GM18861 (cell line): Measurements from ENCODE around the gene NEUROG2.

Source experiments
- ATAC-seq: cut with Tn5 transposase; IDR thresholded peaks from one replicate; pipeline ENCODE4 v1.9.1; 2021; ENCODE audit not compliant: unreplicated experiment

Gene NEUROG2

GRCh38 chr4:112521123-112522023 is 5.4 kb upstream of the NEUROG2 start:
- ATAC-seq: no peak

- ATAC-seq: no peak
Observed at GRCh38 chr4:112520598-112521122, 4.7 kb upstream of the NEUROG2 start.

GRCh38 chr4:112519689-112520597 is 4.0 kb upstream of the NEUROG2 start:
- ATAC-seq: no peak

- ATAC-seq: no peak
Observed at GRCh38 chr4:112518675-112519074, 2.7 kb upstream of the NEUROG2 start.

GRCh38 chr4:112517911-112518310 is 1.9 kb upstream of the NEUROG2 start:
- no peak for ATAC-seq

GRCh38 chr4:112517067-112517634 is 1.2 kb upstream of the NEUROG2 start:
- ATAC-seq: peak; percentile 38

- ATAC-seq: peak; percentile 32
Observed at GRCh38 chr4:112516471-112517066, 589 bp upstream of the NEUROG2 start.

- ATAC-seq: peak; percentile 25
Observed at GRCh38 chr4:112515198-112516065, 548 bp downstream of the NEUROG2 start.

- ATAC-seq: no peak
Observed at GRCh38 chr4:112514647-112515197, 1.3 kb downstream of the NEUROG2 start.

GRCh38 chr4:112513971-112514646 is 1.9 kb downstream of the NEUROG2 start:
- ATAC-seq: peak; percentile 14

GRCh38 chr4:112511803-112512118 is 4.2 kb downstream of the NEUROG2 start:
- no peak for ATAC-seq

GRCh38 chr4:112511093-112511802 is 4.7 kb downstream of the NEUROG2 start:
- no peak for ATAC-seq

- no peak for ATAC-seq
Observed at GRCh38 chr4:112510291-112511092, 5.5 kb downstream of the NEUROG2 start.

- no peak for ATAC-seq
Observed at GRCh38 chr4:112509243-112510141, 6.5 kb downstream of the NEUROG2 start.

- no peak for ATAC-seq
Observed at GRCh38 chr4:112508356-112508755, 7.6 kb downstream of the NEUROG2 start.

GRCh38 chr4:112504807-112505206 is 11.2 kb downstream of the NEUROG2 start:
- no peak for ATAC-seq

GRCh38 chr4:112502871-112503270 is 13.1 kb downstream of the NEUROG2 start:
- ATAC-seq: no peak
